Neural cell (in vitro differentiated cells): Measurements from ENCODE around the gene WDR36. TPM values are rescaled to one million over a fixed set of nuclear protein-coding genes. Genes with fewer than 3 reads are reported as not detected.

Source experiments
- H2AFZ ChIP-seq: fragments of 200-600, 300-800 bp; sonication (generic), shearing (Covaris generic); 2 replicates; pipeline ENCODE4 v1.6.0; 2014; ENCODE audit warnings: low read depth, mild to moderate bottlenecking, antibody characterized with exemption, low read length, moderate library complexity
- H3F3A ChIP-seq: fragments of 200-600 bp; shearing (Covaris generic); 2 replicates; pipeline ENCODE4 v1.6.1; 2016; ENCODE audit warnings: mild to moderate bottlenecking, moderate library complexity, mixed read lengths, antibody characterized with exemption, low read length; ENCODE audit not compliant: insufficient read depth, poor library complexity, severe bottlenecking
- H3K27ac ChIP-seq: fragments of 200-600, 300-800 bp; sonication (generic), shearing (Covaris generic); 2 replicates; pipeline ENCODE4 v1.5.1; 2014; ENCODE audit warnings: mild to moderate bottlenecking, low read length, moderate library complexity
- H3K27me3 ChIP-seq: fragments of 300-800, 200-600 bp; sonication (generic), shearing (Covaris generic); 2 replicates; pipeline ENCODE4 v1.6.0; 2014; ENCODE audit warnings: mild to moderate bottlenecking, low read depth, low read length, moderate library complexity; ENCODE audit not compliant: insufficient read depth
- H3K36me3 ChIP-seq: fragments of 300-800, 200-600 bp; sonication (generic), shearing (Covaris generic); 2 replicates; pipeline ENCODE4 v1.5.1; 2014; ENCODE audit warnings: mild to moderate bottlenecking, antibody characterized with exemption, low read length, moderate library complexity; ENCODE audit not compliant: insufficient read depth
- H3K4me2 ChIP-seq: fragments of 300-800, 200-600 bp; sonication (generic), shearing (Covaris generic); 2 replicates; pipeline ENCODE4 v1.6.0; 2014; ENCODE audit warnings: mild to moderate bottlenecking, low read length
- H3K4me3 ChIP-seq: fragments of 300-800, 200-600 bp; sonication (generic), shearing (Covaris generic); 2 replicates; pipeline ENCODE4 v1.5.1; 2014; ENCODE audit warnings: mild to moderate bottlenecking, low read length, moderate library complexity
- H3K79me2 ChIP-seq: fragments of 200-600 bp; shearing (Covaris generic); replicated peaks from 2 replicates; pipeline ENCODE4 v1.6.0; 2014; ENCODE audit warnings: mild to moderate bottlenecking, low read length, moderate library complexity; ENCODE audit not compliant: insufficient read depth
- H3K9ac ChIP-seq: fragments of 300-800, 200-600 bp; sonication (generic), shearing (Covaris generic); 2 replicates; pipeline ENCODE4 v1.6.1; 2016; ENCODE audit warnings: mild to moderate bottlenecking, low read length, mixed read lengths
- H3K9me2 ChIP-seq: fragments of 200-600 bp; shearing (Covaris generic); 2 replicates; pipeline ENCODE4 v1.6.1; 2016; ENCODE audit warnings: mild to moderate bottlenecking, low read length, mixed read lengths; ENCODE audit not compliant: insufficient read depth
- H3K9me3 ChIP-seq: fragments of 200-600, 300-800 bp; sonication (generic), shearing (Covaris generic); 2 replicates; pipeline ENCODE4 v1.6.1; 2016; ENCODE audit warnings: mild to moderate bottlenecking, mixed run types, low read length, moderate library complexity, mixed read lengths
- H4K20me1 ChIP-seq: fragments of 200-600 bp; shearing (Covaris generic); 2 replicates; pipeline ENCODE4 v1.6.1; 2016; ENCODE audit warnings: mild to moderate bottlenecking, mixed run types; ENCODE audit not compliant: insufficient read depth
- CTCF ChIP-seq: fragments of 450-650 bp; IDR thresholded peaks from 2 replicates; pipeline ENCODE4 v1.5.1; 2014; ENCODE audit warnings: antibody characterized with exemption, mild to moderate bottlenecking, moderate library complexity; ENCODE audit not compliant: poor library complexity, severe bottlenecking
- EP300 ChIP-seq: fragments of 450-650 bp; conservative IDR thresholded peaks from 2 replicates; pipeline ENCODE4 v1.6.1; 2014; ENCODE audit warnings: antibody characterized with exemption, mild to moderate bottlenecking, moderate library complexity; ENCODE audit not compliant: poor library complexity, severe bottlenecking
- EZH2 ChIP-seq: fragments of 200-600, 300-800 bp; shearing (Covaris generic), sonication (generic); IDR thresholded peaks from 2 replicates; pipeline ENCODE4 v1.6.1; 2014; ENCODE audit warnings: antibody characterized with exemption, low read length, borderline replicate concordance, mild to moderate bottlenecking; ENCODE audit not compliant: insufficient read depth, poor library complexity, severe bottlenecking
- MXI1 ChIP-seq: fragments of 450-650 bp; conservative IDR thresholded peaks from 2 replicates; pipeline ENCODE4 v1.6.1; 2014; ENCODE audit warnings: antibody characterized with exemption, mild to moderate bottlenecking; ENCODE audit not compliant: poor library complexity, severe bottlenecking
- POLR2AphosphoS5 ChIP-seq: IDR thresholded peaks from 2 replicates; pipeline ENCODE4 v1.6.1; 2012
- RAD21 ChIP-seq: fragments of 450-650 bp; conservative IDR thresholded peaks from 2 replicates; pipeline ENCODE4 v1.6.1; 2014; ENCODE audit warnings: antibody characterized with exemption, mild to moderate bottlenecking, moderate library complexity
- SMC3 ChIP-seq: fragments of 450-650 bp; conservative IDR thresholded peaks from 2 replicates; pipeline ENCODE4 v1.6.1; 2014; ENCODE audit warnings: antibody characterized with exemption, mild to moderate bottlenecking, moderate library complexity; ENCODE audit not compliant: poor library complexity
- TAF1 ChIP-seq: IDR thresholded peaks from 2 replicates; pipeline ENCODE4 v1.6.1; 2012; ENCODE audit warnings: low read depth
- polyA plus RNA-seq: library from polyadenylated mRNA; depleted of rRNA; stranded (reverse); fragments of >200 nt; gene quantifications from 2 replicates; pipeline ENCODE4 v1.2.3, GENCODE V29; 2014
- TF ChIP-seq, protein P1 (sequence below): IDR thresholded peaks from 2 replicates; pipeline ENCODE4 v1.6.1; 2012; ENCODE audit warnings: borderline replicate concordance

The WDR36 gene
- polyA plus RNA-seq, 1 donor from 2014 or later, result 25.8 TPM

- Histone ChIP-seq H3K27ac (no peak overlapping the region), H3K79me2 (peaks cover 29% of the 10 kb centered on the region), H3K27me3 (no peaks in the 10 kb centered on the region), H3F3A (no peaks in the 10 kb centered on the region), H2AFZ (no peak overlapping the region), H3K4me2 (no peak overlapping the region), H3K9me2 (no peaks in the 10 kb centered on the region), H3K9me3 (no peaks in the 10 kb centered on the region), H3K36me3 (peaks cover 4% of the 10 kb centered on the region), H4K20me1 (no peaks in the 10 kb centered on the region), H3K4me3 (no peak overlapping the region), H3K9ac (no peak overlapping the region)
- no peak for TF ChIP-seq EZH2
- TF ChIP-seq CTCF, result no peak
- no peak for TF ChIP-seq POLR2AphosphoS5
- no peak for TF ChIP-seq RAD21
- TF ChIP-seq EP300, result no peak
- no peak for TF ChIP-seq TAF1
- TF ChIP-seq SMC3, result no peak
Observed at GRCh38 chr5:111095982-111096381, 3.8 kb downstream of the WDR36 start.

DNA sequence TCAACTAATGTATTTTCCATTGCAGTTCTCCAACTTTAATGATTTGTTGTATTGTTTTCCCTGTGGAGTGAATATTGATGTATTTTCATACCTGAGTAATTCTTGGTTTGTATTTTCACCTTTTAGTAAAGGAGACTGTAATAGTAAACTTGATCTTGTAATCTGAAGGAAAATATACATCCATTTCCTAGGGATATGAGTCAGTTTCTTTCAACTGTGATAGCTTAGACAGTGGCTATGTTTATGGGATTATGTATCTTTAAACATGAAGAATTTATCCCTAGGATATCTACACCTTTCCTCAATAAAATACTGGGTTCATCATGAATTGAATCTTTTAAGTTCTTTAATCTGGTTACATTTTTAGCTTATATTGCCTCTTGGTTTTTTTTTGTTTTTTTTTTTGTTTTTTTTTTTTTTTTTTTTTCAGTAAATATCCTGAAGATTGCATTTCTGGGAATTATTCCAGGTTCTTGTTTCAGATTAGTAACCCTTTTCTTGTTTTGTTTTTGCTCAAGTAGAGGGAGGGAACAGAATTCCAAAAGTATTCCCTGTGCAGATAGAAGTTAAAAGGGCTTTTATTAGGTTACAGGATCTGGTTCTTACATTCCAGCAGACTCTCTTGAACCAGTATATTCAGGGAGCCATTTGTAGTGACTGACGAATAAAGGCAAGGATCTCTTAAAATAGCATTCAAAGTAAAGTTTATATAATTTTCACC is 7.1 kb downstream of the WDR36 start:
- Histone ChIP-seq H3K79me2 (peaks cover 11% of the 10 kb centered on the region), H2AFZ (no peak overlapping the region), H3K4me2 (no peak overlapping the region), H3K36me3 (peaks cover 9% of the 10 kb centered on the region), H3K9me2 (no peaks in the 10 kb centered on the region), H4K20me1 (no peaks in the 10 kb centered on the region), H3F3A (no peaks in the 10 kb centered on the region), H3K9ac (no peak overlapping the region), H3K4me3 (no peak overlapping the region), H3K9me3 (no peaks in the 10 kb centered on the region), H3K27ac (no peak overlapping the region), H3K27me3 (no peaks in the 10 kb centered on the region)
- TF ChIP-seq, protein P1, sequence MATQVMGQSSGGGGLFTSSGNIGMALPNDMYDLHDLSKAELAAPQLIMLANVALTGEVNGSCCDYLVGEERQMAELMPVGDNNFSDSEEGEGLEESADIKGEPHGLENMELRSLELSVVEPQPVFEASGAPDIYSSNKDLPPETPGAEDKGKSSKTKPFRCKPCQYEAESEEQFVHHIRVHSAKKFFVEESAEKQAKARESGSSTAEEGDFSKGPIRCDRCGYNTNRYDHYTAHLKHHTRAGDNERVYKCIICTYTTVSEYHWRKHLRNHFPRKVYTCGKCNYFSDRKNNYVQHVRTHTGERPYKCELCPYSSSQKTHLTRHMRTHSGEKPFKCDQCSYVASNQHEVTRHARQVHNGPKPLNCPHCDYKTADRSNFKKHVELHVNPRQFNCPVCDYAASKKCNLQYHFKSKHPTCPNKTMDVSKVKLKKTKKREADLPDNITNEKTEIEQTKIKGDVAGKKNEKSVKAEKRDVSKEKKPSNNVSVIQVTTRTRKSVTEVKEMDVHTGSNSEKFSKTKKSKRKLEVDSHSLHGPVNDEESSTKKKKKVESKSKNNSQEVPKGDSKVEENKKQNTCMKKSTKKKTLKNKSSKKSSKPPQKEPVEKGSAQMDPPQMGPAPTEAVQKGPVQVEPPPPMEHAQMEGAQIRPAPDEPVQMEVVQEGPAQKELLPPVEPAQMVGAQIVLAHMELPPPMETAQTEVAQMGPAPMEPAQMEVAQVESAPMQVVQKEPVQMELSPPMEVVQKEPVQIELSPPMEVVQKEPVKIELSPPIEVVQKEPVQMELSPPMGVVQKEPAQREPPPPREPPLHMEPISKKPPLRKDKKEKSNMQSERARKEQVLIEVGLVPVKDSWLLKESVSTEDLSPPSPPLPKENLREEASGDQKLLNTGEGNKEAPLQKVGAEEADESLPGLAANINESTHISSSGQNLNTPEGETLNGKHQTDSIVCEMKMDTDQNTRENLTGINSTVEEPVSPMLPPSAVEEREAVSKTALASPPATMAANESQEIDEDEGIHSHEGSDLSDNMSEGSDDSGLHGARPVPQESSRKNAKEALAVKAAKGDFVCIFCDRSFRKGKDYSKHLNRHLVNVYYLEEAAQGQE, result no peak
- no peak for TF ChIP-seq EZH2
- no peak for TF ChIP-seq EP300
- no peak for TF ChIP-seq SMC3
- no peak for TF ChIP-seq POLR2AphosphoS5
- TF ChIP-seq RAD21, result no peak
- TF ChIP-seq CTCF, result no peak
- no peak for TF ChIP-seq MXI1
